ENCODE results near the gene SLU7.
"Not testable (repeated sequence)": the region's sequence is repeated elsewhere in the genome, so short reads cannot be mapped to it uniquely, and the experiment has no call there.

DNA sequence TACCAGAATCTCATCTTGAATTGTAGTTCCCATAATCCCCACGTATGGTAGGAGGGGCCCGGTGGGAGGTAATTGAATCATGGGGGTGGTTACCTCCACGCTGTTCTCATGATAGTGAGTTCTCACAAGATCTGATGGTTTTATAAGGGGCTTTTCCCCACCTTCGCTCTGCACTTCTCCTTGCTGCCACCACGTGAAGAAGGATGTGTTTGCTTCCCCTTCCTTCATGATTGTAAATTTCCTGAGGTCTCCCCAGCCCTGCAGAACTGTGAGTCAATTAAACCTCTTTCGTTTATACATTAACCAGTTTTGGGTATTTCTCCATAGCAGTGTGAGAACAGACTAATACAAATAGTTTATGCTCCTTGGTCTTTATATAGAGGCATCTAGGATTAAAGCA, 17.8 kb upstream of the SLU7 start:
- TF ChIP-seq EZH2 (IDR thresholded peaks at IDR 0.05); EGR1 (IDR thresholded peaks at IDR 0.05; ENCODE audit: low read depth); CTCF (IDR thresholded peaks at IDR 0.05 in 2 of 3, conservative IDR thresholded peaks at IDR 0.05 in 1 of 3; ENCODE audit: borderline replicate concordance in 1 of 3, insufficient read depth in 1 of 3, low read depth in 2 of 3, low read length in 2 of 3); SIN3A (IDR thresholded peaks at IDR 0.05; ENCODE audit: low read depth); POLR2AphosphoS5 (IDR thresholded peaks at IDR 0.05; ENCODE audit: low read depth, low read length); RAD21 (IDR thresholded peaks at IDR 0.05; ENCODE audit: low read depth); ELF1 (IDR thresholded peaks at IDR 0.05; ENCODE audit: borderline replicate concordance, low read depth); EZH2phosphoT487 (IDR thresholded peaks at IDR 0.05; ENCODE audit: borderline replicate concordance); YY1 (IDR thresholded peaks at IDR 0.05; ENCODE audit: extremely low read depth, insufficient replicate concordance, low read depth, low read length); POLR2A (IDR thresholded peaks at IDR 0.05; ENCODE audit: borderline replicate concordance, extremely low read depth, insufficient read depth, insufficient read length); ZNF274 (IDR thresholded peaks at IDR 0.05; ENCODE audit: low read depth, low read length); SP1 (IDR thresholded peaks at IDR 0.05; ENCODE audit: low read depth): not testable (repeated sequence)
